DMS153 treated with DMSO at 0.1 percent for 48 hours (cell line): Measurements from ENCODE around the gene KIF3C.
"Not testable (repeated sequence)": the region's sequence is repeated elsewhere in the genome, so short reads cannot be mapped to it uniquely, and the experiment has no call there.

ENCODE experiments used
- DNase-seq: peaks from one replicate; lab custom pipeline; 2025; ENCODE audit not compliant: unreplicated experiment; lab: John Stamatoyannopoulos, UW

Gene KIF3C

GRCh38 chr2:25999406-25999805, 17.1 kb upstream of the KIF3C start:
- DNase-seq, result not testable (repeated sequence)

- not testable (repeated sequence) for DNase-seq
Measured at GRCh38 chr2:25998816-25999383, 16.6 kb upstream of the KIF3C start.

- DNase-seq, result no peak
Measured at GRCh38 chr2:25996844-25997243, 14.5 kb upstream of the KIF3C start.

GRCh38 chr2:25994509-25994908, 12.2 kb upstream of the KIF3C start:
- no peak for DNase-seq

GRCh38 chr2:25993049-25993448, 10.8 kb upstream of the KIF3C start:
- DNase-seq, result no peak

- no peak for DNase-seq
Measured at GRCh38 chr2:25992556-25992955, 10.3 kb upstream of the KIF3C start.

- DNase-seq, result no peak
Measured at GRCh38 chr2:25991965-25992364, 9.7 kb upstream of the KIF3C start.

- DNase-seq, result no peak
Measured at GRCh38 chr2:25989154-25989553, 6.9 kb upstream of the KIF3C start.

- no peak for DNase-seq
Measured at GRCh38 chr2:25988134-25988533, 5.8 kb upstream of the KIF3C start.

GRCh38 chr2:25983735-25984134, 1.4 kb upstream of the KIF3C start:
- DNase-seq, result no peak

- no peak for DNase-seq
Measured at GRCh38 chr2:25982968-25983280, 627 bp upstream of the KIF3C start.

- DNase-seq, result no peak
Measured at GRCh38 chr2:25981596-25982272, 563 bp downstream of the KIF3C start.

GRCh38 chr2:25980951-25981350, 1.3 kb downstream of the KIF3C start:
- DNase-seq, result no peak

- DNase-seq, result no peak
Measured at GRCh38 chr2:25980076-25980887, 2.0 kb downstream of the KIF3C start.

- no peak for DNase-seq
Measured at GRCh38 chr2:25979001-25979400, 3.3 kb downstream of the KIF3C start.

GRCh38 chr2:25977768-25978167, 4.5 kb downstream of the KIF3C start:
- DNase-seq, result no peak

- no peak for DNase-seq
Measured at GRCh38 chr2:25976983-25977741, 5.1 kb downstream of the KIF3C start.

- DNase-seq, result no peak
Measured at GRCh38 chr2:25972049-25972823, 10.1 kb downstream of the KIF3C start.

GRCh38 chr2:25971596-25971995, 10.7 kb downstream of the KIF3C start:
- no peak for DNase-seq

- no peak for DNase-seq
Measured at GRCh38 chr2:25966531-25967270, 15.6 kb downstream of the KIF3C start.
